PFSK-1 (cell line): ENCODE measurements around the gene VCAM1.

ENCODE experiments used
- POLR2AphosphoS5 ChIP-seq: IDR thresholded peaks from 2 replicates; pipeline ENCODE4 v1.6.1; 2012; ENCODE audit warnings: low read depth, mild to moderate bottlenecking, control low read depth, low read length, moderate library complexity
- TAF1 ChIP-seq: IDR thresholded peaks from 2 replicates; pipeline ENCODE4 v1.6.1; 2012; ENCODE audit warnings: low read length, control low read depth, borderline replicate concordance; ENCODE audit not compliant: insufficient read depth
- TF ChIP-seq, protein P1 (sequence below), 2 experiments: IDR thresholded peaks; 2 replicates each; pipeline versions ENCODE4 v1.6.1 to v1.8.0; 2011 to 2012; ENCODE audit warnings: low read depth in 2 of 2, low read length in 2 of 2, control low read depth in 1 of 2, inconsistent platforms in 1 of 2, mild to moderate bottlenecking in 1 of 2, moderate library complexity in 1 of 2; ENCODE audit not compliant: insufficient read depth in 1 of 2

- TF ChIP-seq, protein P1, sequence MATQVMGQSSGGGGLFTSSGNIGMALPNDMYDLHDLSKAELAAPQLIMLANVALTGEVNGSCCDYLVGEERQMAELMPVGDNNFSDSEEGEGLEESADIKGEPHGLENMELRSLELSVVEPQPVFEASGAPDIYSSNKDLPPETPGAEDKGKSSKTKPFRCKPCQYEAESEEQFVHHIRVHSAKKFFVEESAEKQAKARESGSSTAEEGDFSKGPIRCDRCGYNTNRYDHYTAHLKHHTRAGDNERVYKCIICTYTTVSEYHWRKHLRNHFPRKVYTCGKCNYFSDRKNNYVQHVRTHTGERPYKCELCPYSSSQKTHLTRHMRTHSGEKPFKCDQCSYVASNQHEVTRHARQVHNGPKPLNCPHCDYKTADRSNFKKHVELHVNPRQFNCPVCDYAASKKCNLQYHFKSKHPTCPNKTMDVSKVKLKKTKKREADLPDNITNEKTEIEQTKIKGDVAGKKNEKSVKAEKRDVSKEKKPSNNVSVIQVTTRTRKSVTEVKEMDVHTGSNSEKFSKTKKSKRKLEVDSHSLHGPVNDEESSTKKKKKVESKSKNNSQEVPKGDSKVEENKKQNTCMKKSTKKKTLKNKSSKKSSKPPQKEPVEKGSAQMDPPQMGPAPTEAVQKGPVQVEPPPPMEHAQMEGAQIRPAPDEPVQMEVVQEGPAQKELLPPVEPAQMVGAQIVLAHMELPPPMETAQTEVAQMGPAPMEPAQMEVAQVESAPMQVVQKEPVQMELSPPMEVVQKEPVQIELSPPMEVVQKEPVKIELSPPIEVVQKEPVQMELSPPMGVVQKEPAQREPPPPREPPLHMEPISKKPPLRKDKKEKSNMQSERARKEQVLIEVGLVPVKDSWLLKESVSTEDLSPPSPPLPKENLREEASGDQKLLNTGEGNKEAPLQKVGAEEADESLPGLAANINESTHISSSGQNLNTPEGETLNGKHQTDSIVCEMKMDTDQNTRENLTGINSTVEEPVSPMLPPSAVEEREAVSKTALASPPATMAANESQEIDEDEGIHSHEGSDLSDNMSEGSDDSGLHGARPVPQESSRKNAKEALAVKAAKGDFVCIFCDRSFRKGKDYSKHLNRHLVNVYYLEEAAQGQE (IDR thresholded peaks at IDR 0.05; ENCODE audit: insufficient read depth in 1 of 2, low read depth in 2 of 2, low read length in 2 of 2), result no peak
- no peak for TF ChIP-seq POLR2AphosphoS5
- no peak for TF ChIP-seq TAF1
Measured at GRCh38 chr1:100769323-100769722, 49.8 kb downstream of the VCAM1 start.
